Type B pancreatic cell (in vitro differentiated cells): ENCODE results near the gene SLX4IP. TPM values are rescaled to one million over a fixed set of nuclear protein-coding genes. Genes with fewer than 3 reads are reported as not detected.
A peak's percentile ranks its signal among the peaks of the same experiment; 100 is the strongest.
"Not testable (repeated sequence)": the region's sequence is repeated elsewhere in the genome, so short reads cannot be mapped to it uniquely, and the experiment has no call there.

ENCODE experiments used
- DNase-seq: peaks from one replicate; pipeline ENCODE4 v3.0.0; 2021; ENCODE audit warnings: mixed read lengths; ENCODE audit not compliant: unreplicated experiment; ENCODE audit errors: extremely low spot score
- H3K27ac Mint-ChIP-seq: 2 replicates; pipeline ENCODE4 v1.8.0; 2021; ENCODE audit warnings: mild to moderate bottlenecking, mixed read lengths
- H3K27me3 Mint-ChIP-seq: 2 replicates; pipeline ENCODE4 v1.8.0; 2021; ENCODE audit warnings: mixed read lengths
- H3K36me3 Mint-ChIP-seq: 2 replicates; pipeline ENCODE4 v1.8.0; 2021; ENCODE audit warnings: mixed read lengths
- H3K4me1 Mint-ChIP-seq: one replicate; pipeline ENCODE4 v1.8.0; 2021; ENCODE audit warnings: mixed read lengths; ENCODE audit not compliant: unreplicated experiment
- H3K4me3 Mint-ChIP-seq: 2 replicates; pipeline ENCODE4 v1.8.0; 2021; ENCODE audit warnings: mild to moderate bottlenecking, mixed read lengths
- H3K9me3 Mint-ChIP-seq: 2 replicates; pipeline ENCODE4 v1.8.0; 2021; ENCODE audit warnings: mixed read lengths
- CTCF ChIP-seq: fragments of 200-600 bp; sonication (generic); conservative IDR thresholded peaks from 2 replicates; pipeline ENCODE4 v1.5.0; 2021; ENCODE audit warnings: antibody characterized with exemption, mild to moderate bottlenecking
- long read RNA-seq: library from polyadenylated mRNA; unstranded; transcript quantifications from one replicate; pipeline ENCODE4 v2.0.0, GENCODE V29; 2020
- total RNA-seq: library from RNA; stranded (reverse); gene quantifications from 2 replicates; pipeline ENCODE4 v1.2.1, GENCODE V29; 2021; ENCODE audit warnings: low replicate concordance

SLX4IP gene
- total RNA-seq: 6.6 and 8.5 TPM in 2 replicates
- long read RNA-seq, full-length matches to known transcripts: 14 of 43 reads
- long read RNA-seq, partial matches to known transcripts: 2 of 43 reads
- long read RNA-seq, other reads (novel, unspliced or antisense): 27 of 43 reads

DNA sequence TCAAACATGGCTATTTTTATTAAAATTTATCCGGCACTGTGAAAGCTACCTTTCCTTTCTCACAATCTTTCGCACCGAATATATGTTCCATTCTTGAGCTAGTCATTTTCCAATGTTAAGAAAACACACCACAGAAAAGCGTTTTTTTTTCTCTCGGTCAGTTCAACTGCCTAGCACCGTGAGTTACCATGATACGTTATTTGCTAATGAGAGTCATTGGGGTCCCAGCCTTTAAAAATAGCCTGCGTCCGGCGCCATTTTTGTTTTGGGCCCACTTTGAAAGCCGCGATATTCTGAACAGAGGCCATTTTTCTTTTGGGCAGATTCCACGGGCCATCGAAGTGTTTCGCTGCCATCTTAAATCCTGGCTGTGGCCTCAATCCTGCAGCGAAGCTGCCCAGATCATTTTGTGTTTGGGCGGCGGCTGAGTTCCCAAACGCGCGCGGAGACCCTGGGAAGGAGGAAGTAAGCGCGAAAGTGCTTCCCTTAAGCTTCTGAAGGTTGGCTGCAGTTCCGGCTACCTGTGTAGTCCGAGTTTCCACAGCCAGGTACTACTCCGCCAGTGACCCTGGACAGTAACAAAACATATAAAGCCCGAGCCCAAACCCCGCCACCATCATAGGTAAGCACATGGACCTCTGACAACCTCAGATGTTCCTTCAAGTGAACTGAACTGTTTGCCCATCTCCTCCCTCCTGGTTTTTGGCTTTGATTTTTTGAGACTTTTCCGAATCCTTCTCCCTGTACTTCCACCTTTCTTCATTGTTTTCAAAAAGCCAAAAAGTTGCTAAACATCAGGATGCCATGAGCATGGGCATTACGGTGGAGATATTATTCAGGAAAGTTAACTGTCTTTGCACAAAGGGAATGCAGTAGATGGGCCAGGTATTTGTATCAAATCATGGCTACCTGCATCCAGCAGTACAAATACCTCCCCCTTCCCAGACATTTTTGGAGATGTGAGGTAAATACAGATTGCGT lies at the start of gene SLX4IP:
Gene SLX4IP (plus strand): TSS at position 474 of the 981 bp plus-strand sequence. CDS start 22,900 bp downstream, outside the sequence.
- H3K27me3 Mint-ChIP-seq: no peaks in the 10 kb centered on the region
- no peaks in the 10 kb centered on the region for H3K9me3 Mint-ChIP-seq
- H3K36me3 Mint-ChIP-seq: peaks cover 4% of the 10 kb centered on the region
- DNase-seq: peak; percentile 89
- H3K27ac Mint-ChIP-seq: peak within 1 kb of the TSS; percentile 98
- peak within 1 kb of the TSS; percentile 92 for H3K4me3 Mint-ChIP-seq
- TF ChIP-seq CTCF: peak; percentile 18
- peaks cover 30% of the 10 kb centered on the region for H3K4me1 Mint-ChIP-seq

GRCh38 chr20:10385850-10386544 lies 49.1 kb upstream of the SLX4IP start:
- no peak overlapping the region for H3K27ac Mint-ChIP-seq
- peaks cover 19% of the 10 kb centered on the region for H3K27me3 Mint-ChIP-seq
- TF ChIP-seq CTCF: no peak
- H3K9me3 Mint-ChIP-seq: peaks cover 18% of the 10 kb centered on the region
- H3K4me1 Mint-ChIP-seq: peaks cover 29% of the 10 kb centered on the region
- H3K4me3 Mint-ChIP-seq: peak overlapping the region; percentile 10
- H3K36me3 Mint-ChIP-seq: peaks cover 4% of the 10 kb centered on the region
- no peak for DNase-seq

- Mint-ChIP-seq H3K4me1 (peaks cover 29% of the 10 kb centered on the region), H3K4me3 (no peak overlapping the region), H3K27me3 (peaks cover 19% of the 10 kb centered on the region), H3K27ac (no peak overlapping the region), H3K36me3 (peaks cover 4% of the 10 kb centered on the region), H3K9me3 (peaks cover 18% of the 10 kb centered on the region)
- DNase-seq: no peak
- no peak for TF ChIP-seq CTCF
Observed at GRCh38 chr20:10387686-10388085, 47.4 kb upstream of the SLX4IP start.

GRCh38 chr20:10388597-10388996 lies 46.5 kb upstream of the SLX4IP start:
- H3K9me3 Mint-ChIP-seq: peaks cover 12% of the 10 kb centered on the region
- peak overlapping the region; percentile 48 for H3K27ac Mint-ChIP-seq
- H3K4me3 Mint-ChIP-seq: no peak overlapping the region
- no peak for DNase-seq
- peaks cover 25% of the 10 kb centered on the region for H3K4me1 Mint-ChIP-seq
- no peaks in the 10 kb centered on the region for H3K36me3 Mint-ChIP-seq
- peaks cover 15% of the 10 kb centered on the region for H3K27me3 Mint-ChIP-seq
- TF ChIP-seq CTCF: no peak

DNA sequence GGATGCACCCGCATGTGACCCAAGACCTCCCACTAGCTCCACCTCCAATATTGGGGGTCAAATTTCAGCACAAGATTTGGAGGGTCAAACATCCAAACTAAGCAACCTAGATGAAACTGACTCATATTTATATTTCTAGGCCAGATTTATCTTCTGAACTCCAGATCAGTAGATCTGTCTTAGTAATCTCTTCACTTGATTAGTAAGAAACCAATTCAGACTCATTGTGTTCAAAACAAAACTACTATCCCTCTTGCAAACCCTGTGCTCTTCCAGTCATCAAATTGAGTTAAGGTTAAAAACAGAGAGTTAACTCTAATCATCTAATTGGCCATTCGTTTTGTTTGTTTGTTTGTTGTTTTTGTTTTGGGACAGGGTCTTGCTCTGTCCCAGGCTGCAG lies 44.4 kb upstream of the SLX4IP start:
- no peak for TF ChIP-seq CTCF
- H3K36me3 Mint-ChIP-seq: no peaks in the 10 kb centered on the region
- peaks cover 12% of the 10 kb centered on the region for H3K9me3 Mint-ChIP-seq
- peaks cover 15% of the 10 kb centered on the region for H3K27me3 Mint-ChIP-seq
- no peak overlapping the region for H3K27ac Mint-ChIP-seq
- H3K4me3 Mint-ChIP-seq: no peak overlapping the region
- peaks cover 24% of the 10 kb centered on the region for H3K4me1 Mint-ChIP-seq
- DNase-seq: no peak

DNA sequence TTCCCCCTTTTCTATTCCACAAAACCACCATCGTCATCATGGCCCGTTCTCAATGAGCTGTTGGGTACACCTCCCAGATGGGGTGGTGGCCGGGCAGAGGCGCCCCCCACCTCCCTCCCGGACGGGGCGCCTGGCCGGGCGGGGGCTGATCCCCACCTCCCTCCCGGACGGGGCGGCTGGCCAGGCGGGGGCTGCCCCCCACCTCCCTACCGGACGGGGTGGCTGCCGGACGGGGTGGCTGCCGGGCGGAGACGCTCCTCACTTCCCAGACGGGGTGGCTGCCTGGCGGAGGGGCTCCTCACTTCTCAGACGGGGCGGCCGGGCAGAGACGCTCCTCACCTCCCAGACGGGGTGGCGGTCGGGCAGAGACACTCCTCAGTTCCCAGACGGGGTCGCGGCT lies 40.4 kb upstream of the SLX4IP start:
- not testable (repeated sequence) for H3K36me3 Mint-ChIP-seq, H3K4me3 Mint-ChIP-seq, H3K4me1 Mint-ChIP-seq

More for the DNA sequence above, 40.4 kb upstream of the SLX4IP start:
- not testable (repeated sequence) for H3K27ac Mint-ChIP-seq, H3K9me3 Mint-ChIP-seq, H3K27me3 Mint-ChIP-seq, DNase-seq
